OCI-LY3 (cell line): ENCODE data around the gene CC2D1A.
A peak's percentile ranks its signal among the peaks of the same experiment; 100 is the strongest.
"Not testable (repeated sequence)": the region's sequence is repeated elsewhere in the genome, so short reads cannot be mapped to it uniquely, and the experiment has no call there.

Experiments
- H2AFZ ChIP-seq: fragments of 200-600, 300-600 bp; shearing (Covaris generic); 2 replicates; pipeline ENCODE4 v1.6.0; 2014; ENCODE audit warnings: antibody characterized with exemption, low read depth, low read length
- H3K27ac ChIP-seq: fragments of 200-600, 300-600 bp; sonication (generic); 2 replicates; pipeline ENCODE4 v1.5.1; 2014; ENCODE audit warnings: mild to moderate bottlenecking, low read length, moderate library complexity, mixed read lengths
- H3K27me3 ChIP-seq: fragments of 200-600, 300-600 bp; sonication (generic); 2 replicates; pipeline ENCODE4 v1.6.1; 2014; ENCODE audit warnings: low read depth, low read length, mixed read lengths
- H3K36me3 ChIP-seq: fragments of 200-600, 300-600 bp; sonication (generic); replicated peaks from 2 replicates; pipeline ENCODE3; 2014; ENCODE audit warnings: low read depth, low read length, mixed read lengths
- H3K4me1 ChIP-seq: fragments of 300-600, 200-600 bp; sonication (generic); 2 replicates; pipeline ENCODE4 v1.6.1; 2014; ENCODE audit warnings: low read length, mixed read lengths
- H3K4me2 ChIP-seq: fragments of 200-600, 300-600 bp; sonication (generic); 2 replicates; pipeline ENCODE4 v1.6.1; 2014; ENCODE audit warnings: low read length, mixed read lengths
- H3K4me3 ChIP-seq: fragments of 300-600, 200-600 bp; sonication (generic); 2 replicates; pipeline ENCODE4 v1.5.1; 2014; ENCODE audit warnings: antibody characterized with exemption, mild to moderate bottlenecking, low read length, moderate library complexity
- H3K79me2 ChIP-seq: fragments of 300-600, 200-600 bp; shearing (Covaris generic); 2 replicates; pipeline ENCODE4 v1.6.1; 2014; ENCODE audit warnings: mild to moderate bottlenecking, low read length, mixed read lengths
- H3K9ac ChIP-seq: fragments of 300-600, 200-600 bp; shearing (Covaris generic); 2 replicates; pipeline ENCODE4 v1.6.0; 2014; ENCODE audit warnings: mild to moderate bottlenecking, low read length, moderate library complexity
- H3K9me3 ChIP-seq: fragments of 200-600, 300-600 bp; shearing (Covaris generic); 2 replicates; pipeline ENCODE4 v1.6.1; 2014; ENCODE audit warnings: low read length, mixed read lengths; ENCODE audit not compliant: insufficient read depth
- H4K20me1 ChIP-seq: fragments of 200-600, 300-600 bp; sonication (generic); 2 replicates; pipeline ENCODE4 v1.6.1; 2016; ENCODE audit warnings: low read length, mixed read lengths; ENCODE audit not compliant: insufficient read depth
- EZH2phosphoT487 ChIP-seq: fragments of 200-600 bp; shearing (Covaris generic); IDR thresholded peaks from 2 replicates; pipeline ENCODE4 v1.6.1; 2018; ENCODE audit warnings: antibody characterized with exemption, mixed run types, low read depth
- TF ChIP-seq, protein P1 (sequence below): fragments of 200-600, 300-600 bp; sonication (generic); IDR thresholded peaks from 2 replicates; pipeline ENCODE4 v1.5.1; 2014; ENCODE audit warnings: antibody characterized with exemption, low read length, low read depth

CC2D1A gene

DNA sequence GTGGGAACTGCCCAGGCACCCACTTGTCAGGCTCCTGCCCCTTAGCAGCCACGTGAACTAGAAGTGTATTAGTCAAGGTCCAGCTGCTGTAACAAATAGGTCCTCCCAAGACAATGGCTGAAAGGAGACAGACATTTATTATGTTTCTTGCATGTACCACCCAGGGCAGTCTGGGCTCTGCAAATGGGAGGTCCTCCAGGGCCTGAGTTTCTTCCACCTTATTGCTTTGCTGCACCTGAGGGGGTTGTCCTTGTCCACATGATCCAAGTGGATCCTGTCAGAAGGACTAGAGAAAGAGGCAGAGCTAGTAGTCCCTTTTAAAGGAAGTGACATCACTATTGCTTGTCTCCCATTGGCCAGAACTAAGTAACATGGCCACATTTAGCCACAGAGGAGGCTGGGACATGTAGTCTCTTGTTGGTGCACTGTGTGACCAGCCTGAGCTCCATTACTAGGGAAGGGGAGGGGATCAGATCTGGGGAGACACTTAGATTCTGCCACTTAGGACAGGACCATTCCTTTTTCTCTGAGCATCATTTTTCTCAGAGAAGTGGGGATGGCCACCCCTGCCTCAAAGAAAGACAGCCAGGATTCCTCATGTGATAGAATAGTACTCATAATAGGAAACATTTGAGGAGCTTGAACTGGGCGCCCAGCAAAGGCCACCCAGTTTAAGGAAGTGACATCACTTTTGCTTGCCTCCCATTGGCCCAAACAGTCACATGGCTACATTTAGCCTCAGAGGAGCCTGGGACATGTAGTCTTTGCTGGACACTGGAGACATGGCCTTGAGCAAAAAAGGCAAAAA lies 15.1 kb downstream of the CC2D1A start:
- no peaks in the 10 kb centered on the region for H3K79me2 ChIP-seq
- H3K36me3 ChIP-seq: peaks cover 34% of the 10 kb centered on the region
- peak overlapping the region; percentile 3; the same call in 1 of the 2 replicates for H3K27ac ChIP-seq
- TF ChIP-seq, protein P1, sequence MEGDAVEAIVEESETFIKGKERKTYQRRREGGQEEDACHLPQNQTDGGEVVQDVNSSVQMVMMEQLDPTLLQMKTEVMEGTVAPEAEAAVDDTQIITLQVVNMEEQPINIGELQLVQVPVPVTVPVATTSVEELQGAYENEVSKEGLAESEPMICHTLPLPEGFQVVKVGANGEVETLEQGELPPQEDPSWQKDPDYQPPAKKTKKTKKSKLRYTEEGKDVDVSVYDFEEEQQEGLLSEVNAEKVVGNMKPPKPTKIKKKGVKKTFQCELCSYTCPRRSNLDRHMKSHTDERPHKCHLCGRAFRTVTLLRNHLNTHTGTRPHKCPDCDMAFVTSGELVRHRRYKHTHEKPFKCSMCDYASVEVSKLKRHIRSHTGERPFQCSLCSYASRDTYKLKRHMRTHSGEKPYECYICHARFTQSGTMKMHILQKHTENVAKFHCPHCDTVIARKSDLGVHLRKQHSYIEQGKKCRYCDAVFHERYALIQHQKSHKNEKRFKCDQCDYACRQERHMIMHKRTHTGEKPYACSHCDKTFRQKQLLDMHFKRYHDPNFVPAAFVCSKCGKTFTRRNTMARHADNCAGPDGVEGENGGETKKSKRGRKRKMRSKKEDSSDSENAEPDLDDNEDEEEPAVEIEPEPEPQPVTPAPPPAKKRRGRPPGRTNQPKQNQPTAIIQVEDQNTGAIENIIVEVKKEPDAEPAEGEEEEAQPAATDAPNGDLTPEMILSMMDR: no peak
- TF ChIP-seq EZH2phosphoT487: no peak
- H3K4me3 ChIP-seq: 0 out of 2 replicates have a peak overlapping the region, but pooled peaks have one; percentile 6
- no peaks in the 10 kb centered on the region for H3K27me3 ChIP-seq
- H3K9ac ChIP-seq: no peak overlapping the region
- no peaks in the 10 kb centered on the region for H3K9me3 ChIP-seq
- no peaks in the 10 kb centered on the region for H4K20me1 ChIP-seq
- peak overlapping the region; percentile 18; the same call in 1 of the 2 replicates for H3K4me2 ChIP-seq
- no peaks in the 10 kb centered on the region; the same call in 1 of the 2 replicates for H3K4me1 ChIP-seq
- H2AFZ ChIP-seq: no peak overlapping the region

DNA sequence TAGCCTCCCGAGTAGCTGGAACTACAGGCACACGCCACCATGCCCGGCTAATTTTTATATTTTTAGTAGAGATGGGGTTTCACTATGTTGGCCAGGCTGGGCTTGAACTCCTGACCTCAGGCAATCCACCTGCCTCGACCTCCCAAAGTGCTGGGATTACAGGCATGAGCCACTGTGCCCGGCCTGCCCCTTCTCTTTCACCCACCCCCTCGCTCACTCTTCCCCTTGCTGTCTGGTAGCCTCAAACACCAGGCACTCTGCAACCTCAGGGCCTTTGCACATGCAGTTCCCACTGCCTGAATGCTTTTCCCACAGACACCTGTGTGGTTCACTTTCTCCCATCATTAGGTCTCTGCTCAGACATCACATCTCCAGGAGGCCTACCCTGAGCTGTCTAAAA lies 16.1 kb downstream of the CC2D1A start:
- not testable (repeated sequence) for H2AFZ ChIP-seq, H3K9me3 ChIP-seq, H3K9ac ChIP-seq, H3K4me3 ChIP-seq, H3K27me3 ChIP-seq, H3K79me2 ChIP-seq, H3K4me1 ChIP-seq, H3K27ac ChIP-seq, H3K4me2 ChIP-seq, H4K20me1 ChIP-seq
- peaks cover 43% of the 10 kb centered on the region for H3K36me3 ChIP-seq

DNA sequence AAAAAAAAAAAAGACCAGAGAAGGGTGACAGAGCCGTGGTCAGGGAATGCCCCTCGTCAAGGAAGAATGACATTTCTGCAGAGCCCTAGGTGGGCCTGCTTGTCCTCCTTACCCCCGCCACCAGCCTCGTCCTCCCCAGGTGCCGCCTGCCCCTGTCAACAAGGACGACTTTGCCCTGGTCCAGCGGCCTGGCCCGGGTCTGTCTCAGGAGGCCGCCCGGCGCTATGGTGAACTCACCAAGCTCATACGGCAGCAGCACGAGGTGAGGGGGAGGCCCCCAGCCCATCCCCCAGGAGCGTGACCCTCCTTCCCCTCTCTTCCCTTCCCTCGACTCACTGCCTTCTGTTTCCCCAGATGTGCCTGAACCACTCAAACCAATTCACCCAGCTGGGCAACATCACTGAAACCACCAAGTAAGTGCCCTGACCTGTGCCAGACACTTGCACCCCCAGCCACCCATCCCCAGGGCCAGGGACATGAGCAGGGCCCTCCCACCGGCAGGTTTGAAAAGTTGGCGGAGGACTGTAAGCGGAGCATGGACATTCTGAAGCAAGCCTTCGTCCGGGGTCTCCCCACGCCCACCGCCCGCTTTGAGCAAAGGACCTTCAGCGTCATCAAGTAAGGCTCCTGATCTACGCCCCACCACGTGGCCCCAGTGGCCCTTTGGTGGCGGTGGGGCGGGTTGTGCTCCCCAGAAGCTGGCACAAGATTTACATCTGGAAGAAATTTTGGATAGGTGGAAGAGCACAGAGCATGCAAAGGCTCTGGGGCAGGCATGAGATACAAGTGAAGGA lies 17.4 kb downstream of the CC2D1A start:
- H3K9ac ChIP-seq: no peak overlapping the region
- H3K4me3 ChIP-seq: no peak overlapping the region
- peaks cover 45% of the 10 kb centered on the region for H3K36me3 ChIP-seq
- TF ChIP-seq, protein P1: no peak
- no peak for TF ChIP-seq EZH2phosphoT487
- H3K27me3 ChIP-seq: no peaks in the 10 kb centered on the region
- H3K4me2 ChIP-seq: no peak overlapping the region
- H3K79me2 ChIP-seq: no peaks in the 10 kb centered on the region
- no peaks in the 10 kb centered on the region for H4K20me1 ChIP-seq
- no peaks in the 10 kb centered on the region for H3K9me3 ChIP-seq
- H3K27ac ChIP-seq: no peak overlapping the region
- no peaks in the 10 kb centered on the region; the same call in 1 of the 2 replicates for H3K4me1 ChIP-seq
- H2AFZ ChIP-seq: no peak overlapping the region

DNA sequence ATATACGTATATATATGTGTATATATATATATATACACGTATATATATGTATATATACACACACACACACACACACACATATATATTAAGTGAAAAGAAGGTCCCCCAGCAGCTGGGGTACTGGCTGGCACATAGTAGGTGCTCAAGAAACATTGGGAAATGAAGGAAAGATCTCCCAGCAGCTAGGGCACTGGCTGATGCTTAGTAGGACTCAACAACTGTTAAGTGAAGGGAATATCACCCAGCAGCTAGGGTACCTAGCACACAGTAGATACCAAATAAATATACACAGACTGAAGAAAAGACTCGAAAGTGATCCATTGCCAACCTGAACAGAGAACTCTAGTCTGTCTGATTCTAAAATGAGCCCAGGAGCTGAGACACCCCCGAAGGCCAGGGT lies 20.0 kb downstream of the CC2D1A start:
- Histone ChIP-seq H3K27ac (no peak overlapping the region), H3K36me3 (peaks cover 29% of the 10 kb centered on the region), H3K4me3 (no peak overlapping the region), H4K20me1 (no peaks in the 10 kb centered on the region), H2AFZ (no peak overlapping the region), H3K79me2 (no peaks in the 10 kb centered on the region), H3K9me3 (no peaks in the 10 kb centered on the region), H3K27me3 (no peaks in the 10 kb centered on the region), H3K4me1 (no peaks in the 10 kb centered on the region; the same call in 1 of the 2 replicates), H3K4me2 (no peak overlapping the region), H3K9ac (no peak overlapping the region)
- TF ChIP-seq, protein P1: no peak
- no peak for TF ChIP-seq EZH2phosphoT487
